ENCODE measurements around the gene SETD5.

The SETD5 gene

DNA sequence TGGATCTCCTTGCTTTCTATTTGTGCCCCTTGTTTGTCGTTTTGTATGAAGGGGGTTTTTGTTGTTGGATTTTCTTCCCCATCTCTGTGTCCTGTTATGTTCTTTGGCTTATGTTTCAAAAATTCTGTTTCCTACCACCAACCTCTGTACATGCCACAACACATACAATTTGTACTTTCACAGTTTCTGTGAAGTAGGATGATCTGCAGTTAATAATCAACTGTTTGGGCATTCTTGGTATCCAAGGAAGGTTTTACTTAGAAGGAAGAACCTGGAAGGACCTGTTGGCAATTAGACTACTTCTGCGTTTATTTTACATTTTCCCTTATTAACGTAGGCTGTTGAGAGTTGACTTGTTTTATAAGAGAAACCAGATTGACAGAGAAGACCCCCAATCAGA lies 8.3 kb downstream of the SETD5 start:
- H3K79me2 ChIP-seq (ENCODE audit: insufficient read depth, low read length): peaks cover 100% of the 10 kb centered on the region
- H3F3A ChIP-seq (ENCODE audit: low read depth): no peaks in the 10 kb centered on the region
- no peak for TF ChIP-seq EZH2phosphoT487 (IDR thresholded peaks at IDR 0.05; ENCODE audit: borderline replicate concordance)
- TF ChIP-seq, protein P1, sequence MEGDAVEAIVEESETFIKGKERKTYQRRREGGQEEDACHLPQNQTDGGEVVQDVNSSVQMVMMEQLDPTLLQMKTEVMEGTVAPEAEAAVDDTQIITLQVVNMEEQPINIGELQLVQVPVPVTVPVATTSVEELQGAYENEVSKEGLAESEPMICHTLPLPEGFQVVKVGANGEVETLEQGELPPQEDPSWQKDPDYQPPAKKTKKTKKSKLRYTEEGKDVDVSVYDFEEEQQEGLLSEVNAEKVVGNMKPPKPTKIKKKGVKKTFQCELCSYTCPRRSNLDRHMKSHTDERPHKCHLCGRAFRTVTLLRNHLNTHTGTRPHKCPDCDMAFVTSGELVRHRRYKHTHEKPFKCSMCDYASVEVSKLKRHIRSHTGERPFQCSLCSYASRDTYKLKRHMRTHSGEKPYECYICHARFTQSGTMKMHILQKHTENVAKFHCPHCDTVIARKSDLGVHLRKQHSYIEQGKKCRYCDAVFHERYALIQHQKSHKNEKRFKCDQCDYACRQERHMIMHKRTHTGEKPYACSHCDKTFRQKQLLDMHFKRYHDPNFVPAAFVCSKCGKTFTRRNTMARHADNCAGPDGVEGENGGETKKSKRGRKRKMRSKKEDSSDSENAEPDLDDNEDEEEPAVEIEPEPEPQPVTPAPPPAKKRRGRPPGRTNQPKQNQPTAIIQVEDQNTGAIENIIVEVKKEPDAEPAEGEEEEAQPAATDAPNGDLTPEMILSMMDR (conservative IDR thresholded peaks at IDR 0.05; ENCODE audit: low read length): no peak
- no peak overlapping the region for H2AFZ ChIP-seq (ENCODE audit: low read length)
- no peaks in the 10 kb centered on the region for H3K9me2 ChIP-seq (replicated peaks; ENCODE audit: low read depth, low read length)
- H3K36me3 ChIP-seq (ENCODE audit: insufficient read depth, low read length): no peaks in the 10 kb centered on the region
- peak overlapping the region; percentile 81 for H3K4me3 ChIP-seq (ENCODE audit: low read length, poor library complexity, severe bottlenecking)
- peaks cover 100% of the 10 kb centered on the region for H4K20me1 ChIP-seq (ENCODE audit: insufficient read depth, low read length, poor library complexity, severe bottlenecking)
- peaks cover 64% of the 10 kb centered on the region for H3K4me1 ChIP-seq (ENCODE audit: insufficient read depth, low read length, poor library complexity, severe bottlenecking)
- no peaks in the 10 kb centered on the region for H3K9me3 ChIP-seq (ENCODE audit: insufficient read depth, low read depth, low read length)
- H3K27me3 ChIP-seq (ENCODE audit: insufficient read depth, low read length, poor library complexity, severe bottlenecking): no peaks in the 10 kb centered on the region
- no peak overlapping the region for H3K9ac ChIP-seq (ENCODE audit: low read depth, low read length, poor library complexity, severe bottlenecking)
- peak overlapping the region; percentile 96 for H3K4me2 ChIP-seq (ENCODE audit: low read depth, low read length, poor library complexity, severe bottlenecking)

DNA sequence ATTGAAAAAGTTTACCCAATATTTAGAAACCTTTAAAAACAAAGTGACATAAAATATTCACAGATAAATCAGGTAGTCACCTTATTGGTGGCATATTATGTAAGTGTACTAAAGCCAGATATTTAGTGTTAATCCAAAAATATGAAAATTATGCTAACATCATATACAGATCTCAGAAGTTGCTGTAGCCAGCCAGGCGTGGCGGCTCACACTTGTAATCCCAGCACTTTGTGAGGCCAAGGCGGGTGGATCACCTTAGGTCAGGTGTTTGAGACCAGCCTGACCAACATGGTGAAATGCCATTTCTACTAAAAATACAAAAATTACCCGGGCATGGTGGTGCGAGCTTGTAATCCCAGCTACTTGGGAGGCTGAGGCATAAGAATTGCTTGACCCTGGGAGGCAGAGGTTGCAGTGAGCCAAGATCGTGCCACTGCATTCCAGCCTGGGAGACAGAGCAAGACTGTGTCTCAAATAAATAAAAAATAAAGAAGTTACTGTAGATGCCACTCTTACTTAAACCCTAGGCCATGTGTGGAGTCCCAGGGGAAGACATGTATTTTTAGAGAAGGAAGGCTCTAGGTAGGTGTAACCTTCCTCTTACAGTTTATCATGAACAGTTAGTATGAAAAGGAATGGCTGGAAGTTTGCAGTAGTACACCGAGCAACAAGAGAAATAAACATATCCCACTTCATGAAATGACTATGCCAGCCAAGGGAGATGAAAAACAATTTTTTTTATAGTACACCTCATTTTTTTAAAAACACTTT lies 9.6 kb downstream of the SETD5 start:
- TF ChIP-seq, protein P1 (conservative IDR thresholded peaks at IDR 0.05; ENCODE audit: low read length): no peak
- TF ChIP-seq EZH2phosphoT487 (IDR thresholded peaks at IDR 0.05; ENCODE audit: borderline replicate concordance): no peak
- Histone ChIP-seq H3F3A (ENCODE audit: low read depth) (no peaks in the 10 kb centered on the region), H3K79me2 (ENCODE audit: insufficient read depth, low read length) (peaks cover 100% of the 10 kb centered on the region), H2AFZ (ENCODE audit: low read length) (no peak overlapping the region), H3K9me2 (replicated peaks; ENCODE audit: low read depth, low read length) (no peaks in the 10 kb centered on the region), H3K9ac (ENCODE audit: low read depth, low read length, poor library complexity, severe bottlenecking) (no peak overlapping the region), H4K20me1 (ENCODE audit: insufficient read depth, low read length, poor library complexity, severe bottlenecking) (peaks cover 99% of the 10 kb centered on the region), H3K4me3 (ENCODE audit: low read length, poor library complexity, severe bottlenecking) (no peak overlapping the region), H3K9me3 (ENCODE audit: insufficient read depth, low read depth, low read length) (no peaks in the 10 kb centered on the region), H3K27me3 (ENCODE audit: insufficient read depth, low read length, poor library complexity, severe bottlenecking) (no peaks in the 10 kb centered on the region), H3K36me3 (ENCODE audit: insufficient read depth, low read length) (no peaks in the 10 kb centered on the region), H3K4me2 (ENCODE audit: low read depth, low read length, poor library complexity, severe bottlenecking) (peak overlapping the region; percentile 96), H3K4me1 (ENCODE audit: insufficient read depth, low read length, poor library complexity, severe bottlenecking) (peaks cover 55% of the 10 kb centered on the region)

DNA sequence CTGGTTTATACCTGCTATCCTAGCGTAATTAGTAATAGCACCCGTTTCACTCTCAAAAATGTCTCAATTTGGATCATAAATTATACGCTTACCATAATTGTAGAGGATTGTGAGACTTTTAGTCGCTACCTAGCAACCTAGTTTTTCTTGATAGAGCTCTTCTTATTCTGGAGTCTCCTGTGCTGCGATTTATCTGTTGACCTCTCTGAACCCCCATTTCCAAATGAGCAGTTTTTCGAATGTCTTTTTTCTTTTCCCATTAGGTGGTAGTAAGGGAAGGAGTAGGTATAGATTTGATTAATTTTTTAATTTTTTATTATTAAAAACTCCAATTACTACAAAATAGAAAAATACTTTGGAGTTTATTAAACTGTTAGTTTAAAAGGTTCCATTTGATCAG lies 10.6 kb downstream of the SETD5 start:
- Histone ChIP-seq H3K9me3 (ENCODE audit: insufficient read depth, low read depth, low read length) (no peaks in the 10 kb centered on the region), H3K36me3 (ENCODE audit: insufficient read depth, low read length) (no peaks in the 10 kb centered on the region), H3K27me3 (ENCODE audit: insufficient read depth, low read length, poor library complexity, severe bottlenecking) (no peaks in the 10 kb centered on the region), H3K9ac (ENCODE audit: low read depth, low read length, poor library complexity, severe bottlenecking) (no peak overlapping the region), H3K9me2 (replicated peaks; ENCODE audit: low read depth, low read length) (no peaks in the 10 kb centered on the region), H3K4me1 (ENCODE audit: insufficient read depth, low read length, poor library complexity, severe bottlenecking) (peaks cover 46% of the 10 kb centered on the region), H3K4me3 (ENCODE audit: low read length, poor library complexity, severe bottlenecking) (no peak overlapping the region), H3F3A (ENCODE audit: low read depth) (no peaks in the 10 kb centered on the region), H4K20me1 (ENCODE audit: insufficient read depth, low read length, poor library complexity, severe bottlenecking) (peaks cover 99% of the 10 kb centered on the region), H3K79me2 (ENCODE audit: insufficient read depth, low read length) (peaks cover 100% of the 10 kb centered on the region), H3K4me2 (ENCODE audit: low read depth, low read length, poor library complexity, severe bottlenecking) (no peak overlapping the region), H2AFZ (ENCODE audit: low read length) (no peak overlapping the region)
- no peak for TF ChIP-seq EZH2phosphoT487 (IDR thresholded peaks at IDR 0.05; ENCODE audit: borderline replicate concordance)
- TF ChIP-seq, protein P1 (conservative IDR thresholded peaks at IDR 0.05; ENCODE audit: low read length): no peak

All from Loucy (cell line).